ENCODE measurements around the gene SRP68.

The SRP68 gene

GRCh38 chr17:75998327-75998795 lies 74.0 kb downstream of the SRP68 start:
- DNase-seq (ENCODE audit: low spot score) = peak; percentile 4

- peak; percentile 18 for DNase-seq (ENCODE audit: low spot score)
Observed at GRCh38 chr17:75996665-75997590, 75.4 kb downstream of the SRP68 start.

- DNase-seq (ENCODE audit: low spot score) = peak; percentile 8
Observed at GRCh38 chr17:75995385-75995925, 76.9 kb downstream of the SRP68 start.

GRCh38 chr17:75994802-75995370 lies 77.4 kb downstream of the SRP68 start:
- no peak for DNase-seq (ENCODE audit: low spot score)

- no peak for DNase-seq (ENCODE audit: low spot score)
Observed at GRCh38 chr17:75991396-75991795, 80.9 kb downstream of the SRP68 start.
